GM21786 (cell line): Measurements from ENCODE around the gene PXN.
"Not testable (repeated sequence)": the region's sequence is repeated elsewhere in the genome, so short reads cannot be mapped to it uniquely, and the experiment has no call there.

Experiments used
- ATAC-seq: cut with Tn5 transposase; IDR thresholded peaks from one replicate; pipeline ENCODE4 v1.9.1; 2021; ENCODE audit not compliant: unreplicated experiment

Gene PXN

DNA sequence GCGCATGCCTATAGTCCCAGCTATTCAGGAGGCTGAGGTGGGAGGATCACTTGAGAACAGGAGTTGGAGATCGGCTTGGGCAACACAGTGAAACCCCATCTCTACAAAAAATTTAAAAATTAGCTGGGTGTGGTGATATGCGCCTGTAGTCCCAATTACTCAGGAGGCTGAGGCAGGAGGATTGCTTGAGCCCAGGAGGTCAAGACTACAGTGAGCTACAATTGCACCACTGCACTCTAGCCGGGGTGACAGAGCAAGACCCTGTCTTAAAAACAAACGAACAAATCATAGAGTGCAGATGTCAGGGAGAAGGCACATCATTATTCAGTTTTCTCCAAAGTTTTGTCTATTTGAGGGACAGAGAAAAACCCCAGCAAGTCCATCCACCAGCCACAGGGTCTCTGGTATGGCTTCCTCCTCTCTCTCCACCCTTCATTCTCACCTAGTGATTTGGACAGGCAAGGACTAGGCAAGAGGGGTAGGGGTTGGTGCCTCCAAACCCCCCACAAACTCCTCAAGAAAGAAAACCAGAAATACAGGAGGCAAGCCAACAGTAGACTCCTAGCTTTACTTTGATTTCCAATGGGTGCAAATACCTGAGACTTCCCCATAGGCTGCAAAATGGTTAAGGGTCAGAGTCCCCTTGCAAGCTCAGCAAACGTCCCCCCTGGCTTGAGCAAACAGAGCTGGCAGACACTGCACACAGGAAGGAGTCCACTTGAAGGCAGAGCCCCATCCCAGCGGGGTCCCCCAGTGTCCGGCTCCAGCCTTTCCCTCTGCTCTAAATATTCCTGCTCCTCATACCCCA, 38.1 kb downstream of the PXN start:
- no peak for ATAC-seq

DNA sequence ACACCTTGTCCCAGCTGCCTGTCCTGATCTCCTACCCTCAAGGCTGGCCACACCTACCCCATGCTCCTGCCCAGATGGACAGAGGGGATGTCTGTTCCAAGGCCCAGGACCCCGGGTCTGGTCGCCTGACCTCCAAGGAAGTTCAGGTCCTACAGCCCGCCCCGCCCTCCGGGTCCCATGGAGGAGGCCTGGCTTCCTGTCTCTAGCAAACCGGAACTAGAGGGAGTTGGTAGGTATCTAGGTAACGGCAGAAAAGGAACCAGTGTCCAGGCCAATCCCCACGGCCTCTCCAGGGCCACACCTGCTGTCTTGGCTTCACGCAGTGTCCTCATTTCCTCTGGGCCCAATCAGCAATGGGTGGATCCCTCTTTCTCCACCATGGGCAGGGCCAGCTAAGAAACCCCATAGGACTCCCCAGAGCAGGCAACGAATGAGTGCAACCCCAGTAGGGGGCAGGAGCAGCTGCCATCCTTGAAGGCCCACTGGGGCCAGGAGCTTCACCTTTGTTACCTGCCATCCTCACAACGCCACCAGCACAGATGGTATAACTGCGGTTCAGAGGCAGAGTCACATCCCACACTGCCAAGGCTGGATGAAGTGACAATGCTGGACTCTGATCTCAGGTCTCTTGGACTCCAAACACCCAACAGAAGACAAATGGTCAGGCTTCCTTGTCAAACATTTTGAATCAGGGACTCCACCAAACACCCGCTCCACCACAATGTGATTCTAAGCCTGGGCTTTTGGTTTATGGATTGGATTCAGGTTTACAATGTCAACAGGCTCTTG, 39.5 kb downstream of the PXN start:
- no peak for ATAC-seq

DNA sequence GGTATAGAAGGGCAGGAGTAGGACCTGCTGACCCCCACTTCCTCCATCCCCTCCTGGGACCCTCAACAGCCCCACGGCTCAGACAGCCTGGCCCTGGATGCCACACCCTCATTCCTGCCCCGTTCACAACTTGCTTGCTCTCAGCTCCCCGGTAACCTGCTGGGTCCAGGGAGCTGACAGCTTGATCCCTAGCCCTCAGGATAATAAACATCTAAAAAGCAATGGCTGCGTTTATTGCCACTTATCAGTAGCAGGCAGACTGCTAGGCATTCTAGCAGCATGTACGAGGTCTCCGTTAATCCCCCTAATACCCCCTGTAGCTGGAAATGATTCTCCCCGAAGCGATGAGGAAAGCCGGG, 40.4 kb downstream of the PXN start:
- ATAC-seq, result no peak

DNA sequence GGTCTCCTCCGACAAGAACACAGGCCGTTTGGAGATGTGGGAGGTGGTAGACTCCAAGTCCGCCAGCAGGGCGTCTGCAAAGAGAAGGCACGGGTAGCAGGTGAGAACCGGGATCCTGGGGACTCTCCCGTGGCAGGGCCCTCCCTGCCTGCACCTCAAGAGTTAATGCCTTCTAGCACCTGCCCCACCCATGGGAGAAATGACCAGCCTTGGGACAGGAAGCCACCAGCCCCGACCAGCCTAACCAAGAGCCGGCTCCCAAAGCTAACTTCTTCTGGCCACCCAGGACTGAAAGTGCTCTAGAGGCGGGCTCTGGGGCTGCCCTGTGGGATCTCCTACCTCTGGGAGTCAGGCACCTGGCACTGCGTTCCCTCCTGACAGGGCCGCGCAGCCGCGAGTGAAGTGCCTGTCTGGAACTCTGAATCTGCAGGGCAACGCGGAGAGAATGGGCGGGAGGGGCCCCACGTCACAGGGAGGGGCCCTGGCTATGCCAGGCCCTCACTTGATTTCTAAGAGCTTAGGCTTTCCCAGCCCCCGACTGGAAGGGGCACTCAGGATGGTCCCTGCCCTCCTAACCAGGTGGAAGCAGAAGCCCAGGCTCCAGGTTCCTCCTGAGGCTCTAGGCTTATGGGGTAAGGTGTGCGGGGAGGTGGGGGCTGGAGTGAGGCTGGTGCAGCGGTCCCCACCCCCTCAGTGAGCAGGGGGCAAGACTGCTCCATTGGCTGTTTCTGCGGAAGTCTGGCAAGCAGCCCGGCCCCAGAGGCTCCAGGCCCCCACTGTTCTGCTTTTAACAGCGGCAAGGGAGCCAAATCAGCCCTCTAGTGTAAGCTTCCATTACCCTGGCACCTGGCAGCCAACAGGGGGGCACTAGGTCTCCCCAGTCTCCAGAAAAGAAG, 41.0 kb downstream of the PXN start:
- no peak for ATAC-seq

DNA sequence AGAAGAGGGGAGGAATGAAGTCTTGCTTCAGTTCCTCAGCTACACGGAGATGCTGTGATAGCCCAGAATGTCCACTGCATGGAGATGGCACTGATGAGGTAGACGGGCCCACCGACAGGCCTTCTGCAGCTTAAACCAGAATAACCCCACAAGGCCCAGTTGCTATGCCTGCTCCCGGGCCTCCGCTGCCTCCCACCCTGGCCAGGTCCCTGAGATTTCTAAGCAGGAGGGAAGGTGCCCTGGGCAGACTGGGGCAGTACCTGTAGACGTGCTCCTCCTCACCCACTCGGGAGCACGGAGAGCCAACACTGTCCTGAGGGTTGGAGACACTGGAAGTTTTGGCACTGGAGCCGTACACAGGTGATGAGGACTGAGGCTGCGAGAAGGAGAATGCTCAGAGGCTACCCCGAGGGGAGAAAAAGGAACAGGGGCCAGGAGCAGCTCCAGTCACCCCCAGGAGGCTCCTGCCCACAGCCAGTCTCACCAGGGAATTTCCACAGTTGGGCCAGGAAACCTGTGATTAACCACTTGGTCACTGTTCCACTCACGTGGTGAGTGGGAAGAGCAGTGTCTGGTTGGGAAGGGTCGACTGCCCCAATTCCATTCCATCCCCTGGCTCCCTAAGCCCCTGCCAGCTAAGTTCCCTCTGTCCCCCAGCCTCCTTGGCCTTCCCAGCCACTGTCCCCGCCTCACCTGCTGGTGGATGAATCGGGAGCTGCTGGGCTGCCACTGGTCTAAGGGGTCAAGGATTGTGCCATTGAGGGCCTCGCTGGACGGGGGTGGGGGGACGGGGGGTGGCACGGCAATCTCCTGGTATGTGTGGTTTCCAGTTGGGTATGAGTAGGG, 41.8 kb downstream of the PXN start:
- no peak for ATAC-seq

DNA sequence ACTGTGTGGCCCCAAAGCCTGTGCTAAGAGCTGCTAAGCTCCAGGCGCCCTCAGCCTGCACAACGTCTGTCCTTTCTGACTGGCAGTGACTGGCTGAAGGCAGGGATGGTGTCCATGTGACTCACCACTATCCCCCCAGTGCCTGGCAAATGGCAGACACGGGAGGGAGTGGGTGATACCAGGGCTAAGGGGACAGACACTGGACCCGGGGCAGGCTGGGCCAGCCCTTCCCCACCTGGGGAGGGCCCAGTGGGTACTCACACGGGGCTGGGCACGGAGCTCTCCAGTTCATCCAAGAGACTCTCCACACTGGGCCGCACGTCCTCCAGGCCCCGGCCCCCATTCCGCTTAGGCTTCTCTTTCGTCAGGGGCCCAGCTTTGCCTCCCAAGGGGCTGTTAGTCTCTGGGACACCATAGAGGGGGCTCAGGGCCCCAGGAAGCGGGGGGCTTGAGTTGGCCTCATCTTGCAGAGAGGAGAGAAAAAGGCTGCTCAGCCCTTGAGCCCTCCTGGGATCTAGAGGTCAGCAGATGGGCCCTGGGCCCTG, 43.2 kb downstream of the PXN start:
- ATAC-seq, result no peak

DNA sequence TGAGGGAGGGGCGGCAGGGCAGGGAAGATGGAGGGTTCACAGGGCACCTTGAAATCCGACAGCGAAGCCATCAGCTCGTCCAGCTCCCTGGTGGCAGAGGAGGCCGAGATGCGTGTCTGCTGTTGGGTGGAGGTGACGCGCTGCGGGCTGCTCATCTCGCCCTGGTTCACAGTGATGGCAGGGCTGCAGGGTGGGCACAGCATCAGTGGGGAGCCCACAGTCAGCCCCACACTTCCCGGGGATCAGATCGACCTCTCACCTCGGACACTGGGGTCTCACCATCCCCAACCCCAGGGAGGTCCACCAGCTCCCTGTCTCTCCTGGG, 44.0 kb downstream of the PXN start:
- ATAC-seq, result no peak

DNA sequence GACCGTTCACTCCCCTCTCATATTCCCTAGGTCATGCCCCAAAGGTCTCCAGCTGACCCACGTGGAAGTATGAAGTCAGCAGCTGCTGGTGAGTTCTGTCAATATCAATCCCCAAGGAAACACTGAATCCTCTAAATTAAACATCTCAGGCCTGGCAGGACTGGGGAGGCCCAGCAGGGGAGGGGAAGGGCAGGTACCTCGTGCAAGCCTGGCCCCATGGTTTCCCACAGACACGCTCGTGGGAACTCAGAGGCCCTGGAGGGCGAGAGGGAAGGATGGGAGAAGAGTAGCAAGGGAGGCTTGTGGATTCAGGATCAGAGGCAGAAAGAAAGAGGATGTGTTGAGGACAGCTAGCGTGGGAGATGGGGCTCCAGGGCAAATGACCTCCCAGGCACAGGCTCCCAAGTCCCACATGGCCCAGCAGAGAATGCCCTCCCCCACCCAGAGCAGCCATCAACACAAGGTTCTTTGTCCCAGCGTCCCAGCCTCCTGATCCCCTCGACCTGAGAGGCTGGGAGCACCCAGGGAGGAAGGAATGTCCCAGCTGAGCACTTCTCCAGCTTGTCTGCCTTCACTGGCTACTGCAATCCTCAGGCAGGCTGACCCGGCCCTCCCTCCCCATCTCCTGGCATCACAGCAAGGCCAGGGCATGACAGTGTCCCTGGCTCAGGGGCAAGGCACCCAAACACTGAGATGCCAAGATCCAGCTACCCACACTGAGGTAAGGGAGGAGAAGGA, 44.5 kb downstream of the PXN start:
- ATAC-seq, result no peak

DNA sequence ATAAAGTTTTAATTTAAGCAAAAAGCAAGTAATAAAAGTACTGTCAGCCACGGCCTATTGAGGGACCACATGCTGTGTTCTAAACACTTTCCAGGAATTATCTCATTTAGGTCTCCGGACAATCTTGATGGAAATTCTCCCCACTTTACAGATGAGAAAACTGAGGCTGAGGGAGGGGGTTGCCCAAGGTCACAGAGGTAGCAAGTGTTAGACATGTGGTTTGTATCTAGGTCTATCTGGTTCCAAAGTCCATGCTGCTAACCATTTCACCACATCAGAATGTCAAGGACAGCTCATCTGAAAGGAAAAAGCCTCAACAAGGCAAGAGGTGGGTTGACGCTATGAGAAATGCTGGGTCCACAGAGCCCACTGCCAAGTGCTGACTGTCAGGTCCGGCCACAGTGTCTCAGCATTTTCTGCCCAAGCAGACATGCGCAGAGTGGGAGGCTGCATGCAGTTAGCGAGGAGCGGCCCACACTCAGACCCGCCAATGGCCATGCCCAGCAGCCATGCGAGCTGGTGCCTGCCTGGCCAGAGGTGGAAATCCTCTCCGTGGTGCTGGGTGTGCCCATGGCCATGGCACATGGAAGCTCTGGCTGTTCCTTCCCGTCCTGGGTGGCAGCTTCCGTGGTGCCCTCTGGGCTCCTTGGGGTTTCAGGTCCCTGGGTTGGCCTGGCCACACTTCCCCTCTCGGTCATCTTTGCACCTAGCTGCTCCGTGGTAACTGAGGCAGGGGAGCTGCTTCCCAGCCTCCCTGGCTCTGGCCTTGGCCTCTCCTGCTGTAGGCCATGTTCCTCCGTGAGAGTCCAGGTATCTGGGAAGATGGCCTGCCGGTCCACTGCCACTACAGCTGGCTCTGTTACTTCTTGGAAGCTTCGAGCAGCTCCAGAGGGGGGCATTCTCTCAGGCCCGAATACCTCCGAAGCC, 46.6 kb downstream of the PXN start:
- ATAC-seq, result no peak

DNA sequence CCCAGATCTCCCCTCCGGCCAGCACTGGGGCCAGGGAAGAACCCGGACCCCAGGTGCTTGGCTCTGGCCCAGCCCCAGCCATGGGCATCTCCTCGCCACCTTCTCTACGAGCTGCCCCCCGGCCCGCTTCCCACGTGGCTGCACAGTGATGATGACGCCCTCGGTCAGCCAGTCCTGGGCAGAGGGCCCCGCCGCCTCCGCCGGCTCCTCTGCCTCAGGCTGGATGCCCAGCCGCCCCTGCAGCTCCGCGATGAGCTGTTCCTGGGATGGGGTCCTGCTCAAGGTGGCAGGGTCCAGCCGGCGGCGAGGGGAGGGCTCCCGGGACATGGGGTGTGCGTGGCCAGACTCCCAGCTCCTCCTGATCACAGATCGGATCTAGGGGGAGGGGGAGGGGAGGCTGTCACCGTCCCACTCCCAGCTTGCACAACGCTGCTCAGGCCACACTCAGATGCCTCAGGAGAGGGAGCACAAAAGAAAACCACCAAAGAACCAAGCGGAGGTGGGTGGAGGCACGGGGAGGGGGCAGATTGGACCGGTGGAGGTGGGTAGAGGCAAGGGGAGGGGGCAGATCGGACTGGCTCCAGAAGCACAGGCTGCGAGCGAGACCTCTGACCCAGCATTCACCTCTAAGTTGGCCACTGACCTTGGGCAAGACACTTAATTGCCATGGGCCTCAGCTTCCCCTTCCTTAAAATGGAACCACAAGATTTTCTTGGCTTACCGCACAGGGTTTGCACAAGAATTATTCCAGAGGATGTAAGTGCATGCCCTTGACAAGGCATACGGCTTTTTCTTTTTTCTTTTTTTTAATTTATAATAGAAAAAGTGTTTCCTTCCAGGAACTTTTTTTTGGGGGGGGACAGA, 48.6 kb downstream of the PXN start:
- ATAC-seq, result no peak

DNA sequence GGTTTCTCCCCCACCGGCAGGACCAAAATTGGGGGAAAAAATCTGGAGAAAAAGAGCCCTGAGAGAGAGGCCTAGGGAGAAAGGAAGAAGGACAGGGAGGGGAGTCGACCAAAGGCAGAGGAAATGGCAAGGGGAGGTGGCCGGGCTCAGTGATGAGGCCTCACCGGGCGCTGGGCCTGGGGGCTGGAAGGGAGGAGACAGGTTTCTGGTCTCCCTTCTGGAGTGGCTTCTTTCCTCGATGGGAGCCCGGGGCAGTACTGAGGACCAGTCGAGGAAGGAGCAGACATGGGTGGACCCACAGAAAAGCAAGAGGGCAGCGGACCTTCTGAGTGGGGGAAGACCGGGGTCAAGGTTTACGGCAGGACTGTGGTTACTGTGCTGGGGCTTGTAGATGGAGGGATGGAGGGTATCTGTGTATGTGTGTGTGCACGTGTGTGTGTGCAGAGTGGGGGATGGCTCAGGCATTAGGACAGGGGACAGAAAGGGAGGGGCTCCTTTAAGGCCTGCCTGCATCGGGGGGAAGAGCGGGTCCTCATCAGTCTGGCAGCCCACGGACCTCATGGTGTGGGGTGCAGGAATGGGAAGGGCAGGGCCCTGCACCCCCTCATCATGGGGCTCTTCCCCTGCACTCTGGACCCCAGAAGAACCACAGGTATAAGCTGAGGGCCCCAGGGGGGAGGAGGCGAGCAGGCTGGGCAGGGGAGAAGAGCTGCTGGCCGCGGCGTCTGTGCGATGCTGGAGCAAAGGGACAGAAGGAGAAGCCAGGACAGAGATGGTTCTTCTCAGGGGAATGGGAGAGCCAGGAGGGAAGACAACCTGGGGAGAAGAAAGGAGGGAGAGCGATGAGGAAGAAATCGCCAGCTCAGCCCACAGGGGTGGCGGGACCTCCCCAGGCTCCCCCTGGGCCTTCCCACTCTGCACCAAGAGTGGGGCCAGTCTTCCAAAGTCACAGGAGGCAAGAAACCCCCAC, 49.5 kb downstream of the PXN start:
- ATAC-seq, result no peak

DNA sequence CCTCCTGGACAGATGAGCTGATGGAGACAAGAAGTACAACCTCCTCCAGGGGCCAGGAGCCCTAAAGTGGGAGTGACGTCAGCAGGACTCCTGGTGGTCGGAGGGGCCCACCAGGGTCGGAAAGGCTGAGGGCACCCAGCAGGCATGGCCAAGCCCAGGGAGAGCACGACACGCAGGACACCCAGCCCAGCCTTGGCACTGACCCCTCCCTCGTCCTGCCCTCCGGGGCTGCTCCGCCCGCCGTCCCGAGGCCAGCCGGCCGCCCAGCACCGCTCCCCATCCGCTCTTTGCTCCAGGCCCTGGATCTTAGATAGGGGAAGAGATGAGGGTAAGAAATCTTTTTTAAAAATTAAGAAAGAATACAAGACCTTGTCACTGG, 50.2 kb downstream of the PXN start:
- ATAC-seq, result no peak

DNA sequence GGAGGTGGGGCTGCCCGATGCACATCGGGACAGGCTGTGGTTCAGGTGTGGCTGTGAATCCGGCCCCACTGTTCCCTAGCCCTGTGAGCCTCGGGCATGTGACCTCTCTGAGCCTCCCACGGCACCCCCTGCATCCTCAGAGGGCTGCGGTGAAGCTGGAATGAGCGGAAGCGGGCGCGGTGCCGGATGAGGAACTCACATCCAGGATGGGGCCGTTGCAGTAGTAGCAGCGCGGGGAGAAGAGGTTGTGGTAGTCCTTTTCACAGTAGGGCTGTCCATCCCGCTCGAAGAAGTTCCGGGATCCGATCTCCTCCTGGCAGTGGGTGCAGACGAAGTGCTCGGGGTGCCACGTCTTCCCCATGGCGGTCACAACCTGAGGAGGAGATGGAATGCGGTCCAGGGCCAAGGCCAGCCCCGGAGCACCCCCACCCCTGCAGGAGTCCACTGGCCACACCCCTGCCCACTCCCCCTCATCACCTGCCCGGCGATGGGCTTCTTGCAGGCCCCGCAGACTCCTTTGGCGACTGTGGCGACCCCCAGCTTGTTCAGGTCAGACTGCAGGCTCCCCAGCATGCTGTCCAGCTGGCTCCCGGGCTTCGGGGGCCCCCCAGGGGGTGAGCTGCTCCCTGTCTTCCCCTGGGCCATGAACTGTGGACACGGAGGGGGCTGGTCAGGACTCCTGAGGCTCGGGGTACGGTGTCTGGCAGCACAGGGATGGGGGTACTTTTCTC, 50.7 kb downstream of the PXN start:
- ATAC-seq, result no peak

DNA sequence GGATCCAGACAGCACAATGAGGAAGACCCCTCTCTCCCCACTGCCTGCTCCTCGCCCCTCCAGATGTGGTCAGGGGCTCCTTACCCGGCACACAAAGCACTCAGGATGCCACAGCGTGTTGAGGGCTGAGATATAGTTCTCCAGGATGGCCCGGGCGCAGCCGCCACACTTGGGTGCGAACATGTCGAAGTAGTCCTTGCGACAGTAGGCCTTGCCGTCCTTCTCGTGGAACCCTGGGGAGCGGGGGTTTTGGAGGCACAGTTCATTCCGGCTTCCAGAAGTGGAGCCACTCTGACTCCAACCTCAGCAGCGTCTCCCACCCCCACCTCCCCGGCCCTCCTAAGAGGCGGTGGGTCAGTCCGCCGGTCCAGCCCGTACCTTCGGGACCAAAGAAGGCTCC, 51.8 kb downstream of the PXN start:
- no peak for ATAC-seq

DNA sequence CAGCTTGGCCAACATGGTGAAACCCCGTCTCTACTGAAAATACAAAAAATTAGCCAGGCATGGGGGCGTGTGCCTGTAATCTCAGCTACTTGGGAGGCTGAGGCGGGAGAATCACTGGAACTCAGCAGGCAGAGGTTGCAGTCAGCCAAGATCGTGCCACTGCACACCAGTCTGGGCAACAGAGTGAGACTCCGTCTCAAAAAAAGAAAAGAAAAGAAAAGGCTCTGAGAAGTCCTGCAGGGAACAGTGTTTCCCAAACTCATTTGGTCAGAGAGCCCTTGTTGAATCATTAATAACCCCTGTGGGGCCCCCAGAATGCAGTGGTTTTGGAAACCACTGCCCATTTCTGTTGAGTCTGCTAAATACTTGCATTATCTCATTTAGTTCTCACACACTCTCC, 52.3 kb downstream of the PXN start:
- not testable (repeated sequence) for ATAC-seq

DNA sequence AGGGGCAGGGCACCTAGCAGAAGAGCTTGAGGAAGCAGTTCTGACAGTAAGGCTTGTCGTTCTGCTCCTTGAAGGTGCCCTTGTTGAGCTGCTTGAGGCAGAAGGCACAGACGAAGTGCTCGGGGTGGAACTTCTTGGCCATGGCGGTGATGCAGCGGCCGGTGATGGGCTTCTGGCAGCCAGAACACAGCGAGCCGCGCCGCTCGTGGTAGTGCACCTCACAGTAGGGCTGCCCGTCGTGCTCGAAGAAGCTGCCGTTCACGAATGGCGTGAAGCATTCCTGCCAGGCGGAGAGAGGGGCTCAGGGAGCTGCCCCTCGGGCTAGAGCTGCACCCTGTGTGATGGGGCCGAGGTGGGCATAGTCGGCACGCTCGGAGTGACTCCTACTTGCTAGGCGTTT, 53.2 kb downstream of the PXN start:
- ATAC-seq, result no peak
